IMR-90 (cell line): ENCODE results near the gene CFAP97D2. TPM values are rescaled to one million over a fixed set of nuclear protein-coding genes. Genes with fewer than 3 reads are reported as not detected.
"Not testable (repeated sequence)": the region's sequence is repeated elsewhere in the genome, so short reads cannot be mapped to it uniquely, and the experiment has no call there.

Experiments
- ATAC-seq: fragments of 200-7000 bp; cut with Tn5 transposase; 2 replicates; pipeline ENCODE4 v1.9.1; 2020; ENCODE audit warnings: low read depth, mild to moderate bottlenecking, moderate library complexity
- BruUV-seq: library from RNA; stranded (reverse); fragments of 400-500 nt; replicated peaks from 2 replicates; lab custom pipeline; 2021; lab: Mats Ljungman, UMichigan
- CTCF ChIA-PET: fragments of 300-600 bp; formaldehyde crosslinking; extraction: SDS; loops from one replicate; lab custom pipeline; 2021; ENCODE audit warnings: antibody characterized with exemption; lab: Yijun Ruan, JAX
- POLR2A ChIA-PET: fragments of 300-600 bp; sonication (Branson Sonifier 250); formaldehyde crosslinking; loops from one replicate; lab custom pipeline; 2022; ENCODE audit warnings: antibody characterized with exemption; ENCODE audit not compliant: unreplicated experiment; lab: Charles Lee
- DNase-seq: peaks from one replicate; pipeline ENCODE4 v3.0.0; 2013
- H2AFZ ChIP-seq: replicated peaks from 2 replicates; pipeline ENCODE3; 2013; ENCODE audit warnings: low read length, mild to moderate bottlenecking; ENCODE audit not compliant: poor library complexity
- H2AK5ac ChIP-seq: 2 replicates; pipeline ENCODE4 v1.6.1; 2013; ENCODE audit warnings: low read depth, low read length, inconsistent platforms
- H2AK9ac ChIP-seq: replicated peaks from 2 replicates; pipeline ENCODE3; 2013; ENCODE audit warnings: mild to moderate bottlenecking, low read depth, low read length, moderate library complexity; ENCODE audit not compliant: poor library complexity
- H2BK120ac ChIP-seq: 2 replicates; pipeline ENCODE4 v1.6.1; 2013; ENCODE audit warnings: low read depth, low read length, inconsistent platforms
- H2BK15ac ChIP-seq: 3 replicates; pipeline ENCODE4 v1.6.1; 2013; ENCODE audit warnings: low read depth, low read length, inconsistent platforms
- H2BK20ac ChIP-seq: 2 replicates; pipeline ENCODE4 v1.6.1; 2013; ENCODE audit warnings: low read depth, mild to moderate bottlenecking, inconsistent platforms, low read length, moderate library complexity
- H2BK5ac ChIP-seq: 2 replicates; pipeline ENCODE4 v1.6.1; 2013; ENCODE audit warnings: mild to moderate bottlenecking, low read depth, low read length, inconsistent platforms; ENCODE audit not compliant: poor library complexity, severe bottlenecking
- H3K14ac ChIP-seq: replicated peaks from 2 replicates; pipeline ENCODE4 v1.6.1; 2013; ENCODE audit warnings: low read depth, low read length, inconsistent platforms
- H3K18ac ChIP-seq: 2 replicates; pipeline ENCODE4 v1.6.1; 2013; ENCODE audit warnings: low read depth, low read length, control low read depth
- H3K23ac ChIP-seq: 2 replicates; pipeline ENCODE4 v1.6.1; 2013; ENCODE audit warnings: low read depth, low read length, inconsistent platforms
- H3K27ac ChIP-seq: 2 replicates; pipeline ENCODE4 v1.5.1; 2013; ENCODE audit warnings: mild to moderate bottlenecking, control low read depth, low read length; ENCODE audit not compliant: insufficient read depth
- H3K27me3 ChIP-seq: 2 replicates; pipeline ENCODE4 v1.6.1; 2013; ENCODE audit warnings: low read length; ENCODE audit not compliant: control insufficient read depth, insufficient read depth
- H3K36me3 ChIP-seq: 2 replicates; pipeline ENCODE4 v1.6.1; 2013; ENCODE audit warnings: low read length, mixed read lengths; ENCODE audit not compliant: control insufficient read depth, insufficient read depth
- H3K4ac ChIP-seq: 2 replicates; pipeline ENCODE4 v1.6.1; 2013; ENCODE audit warnings: low read depth, low read length, inconsistent platforms
- H3K4me1 ChIP-seq: 2 replicates; pipeline ENCODE4 v1.6.1; 2013; ENCODE audit warnings: low read length, mixed read lengths; ENCODE audit not compliant: control insufficient read depth, insufficient read depth
- H3K4me2 ChIP-seq: 2 replicates; pipeline ENCODE4 v1.6.1; 2013; ENCODE audit warnings: low read depth, mild to moderate bottlenecking, control low read depth, low read length, moderate library complexity
- H3K4me3 ChIP-seq: 2 replicates; pipeline ENCODE4 v1.5.1; 2013; ENCODE audit warnings: low read depth, mild to moderate bottlenecking, control low read depth, low read length, moderate library complexity; ENCODE audit not compliant: insufficient read depth
- H3K56ac ChIP-seq: 2 replicates; pipeline ENCODE4 v1.6.1; 2013; ENCODE audit warnings: low read length, inconsistent platforms; ENCODE audit not compliant: insufficient read depth; ENCODE audit errors: extremely low read depth
- H3K79me1 ChIP-seq, 2 experiments: 2 replicates each; pipeline ENCODE4 v1.6.1; 2013; ENCODE audit warnings: low read length in 2 of 2, inconsistent platforms in 1 of 2, low read depth in 1 of 2
- H3K9ac ChIP-seq: 2 replicates; pipeline ENCODE4 v1.6.1; 2013; ENCODE audit warnings: low read depth, low read length, control low read depth
- H3K9me1 ChIP-seq: 2 replicates; pipeline ENCODE4 v1.6.1; 2013; ENCODE audit warnings: low read length, inconsistent platforms; ENCODE audit not compliant: insufficient read depth
- H3K9me3 ChIP-seq: 2 replicates; pipeline ENCODE4 v1.6.1; 2013; ENCODE audit warnings: low read length; ENCODE audit not compliant: control insufficient read depth, insufficient read depth
- H4K20me1 ChIP-seq: 2 replicates; pipeline ENCODE4 v1.6.1; 2013; ENCODE audit warnings: low read length, inconsistent platforms; ENCODE audit not compliant: insufficient read depth
- H4K5ac ChIP-seq: 2 replicates; pipeline ENCODE4 v1.6.1; 2013; ENCODE audit warnings: mild to moderate bottlenecking, low read depth, low read length, control low read depth
- H4K8ac ChIP-seq, 2 experiments: 2 replicates each; pipeline ENCODE4 v1.6.1; 2013; ENCODE audit warnings: low read depth in 2 of 2, low read length in 2 of 2, control low read depth in 1 of 2, inconsistent platforms in 1 of 2
- H4K91ac ChIP-seq: 2 replicates; pipeline ENCODE4 v1.6.1; 2013; ENCODE audit warnings: low read depth, low read length, inconsistent platforms; ENCODE audit not compliant: insufficient read depth
- WGBS, 2 experiments: methylation state at CpG; one replicate each; pipeline versions ENCODE4 v1.1.5 to v1.1.7; 2013; ENCODE audit warnings: missing lambda C conversion rate in 2 of 2; ENCODE audit not compliant: insufficient read length in 1 of 2; ENCODE audit errors: extremely low coverage in 2 of 2; 5-methylcytosine and 5-hydroxymethylcytosine counted together
- dilution Hi-C: fragments of 300-500 bp; cut with HindIII; formaldehyde crosslinking; loops from one replicate; pipeline ENCODE4 v1.14.3; 2018; ENCODE audit warnings: low sequenced_read_pairs; ENCODE audit not compliant: unreplicated experiment
- in situ Hi-C: fragments of 300-500 bp; cut with MboI; formaldehyde crosslinking; loops from 3 replicates; pipeline ENCODE4 v1.14.3; 2019; ENCODE audit warnings: low sequenced_read_pairs, inconsistent platforms, mixed read lengths
- intact Hi-C: fragments of 100-400 bp; cut with micrococcal nuclease; formaldehyde crosslinking; loops from 2 replicates; pipeline ENCODE4 v1.10.0; 2022
- polyA plus RNA-seq, 3 experiments: library from polyadenylated mRNA; depleted of rRNA; stranded (reverse); fragments of >200 nt; gene quantifications; 2 replicates each; pipeline ENCODE4 v1.2.3, GENCODE V29; 2012; ENCODE audit warnings: low replicate concordance in 1 of 3
- total RNA-seq: library from RNA; depleted of rRNA; stranded (reverse); fragments of >200 nt; gene quantifications from 2 replicates; pipeline ENCODE4 v1.2.3, GENCODE V29; 2012

The CFAP97D2 gene
- total and polyA plus RNA-seq, 2 of the 4 experiments (the other 2 are of a cell fraction) = not detected

DNA sequence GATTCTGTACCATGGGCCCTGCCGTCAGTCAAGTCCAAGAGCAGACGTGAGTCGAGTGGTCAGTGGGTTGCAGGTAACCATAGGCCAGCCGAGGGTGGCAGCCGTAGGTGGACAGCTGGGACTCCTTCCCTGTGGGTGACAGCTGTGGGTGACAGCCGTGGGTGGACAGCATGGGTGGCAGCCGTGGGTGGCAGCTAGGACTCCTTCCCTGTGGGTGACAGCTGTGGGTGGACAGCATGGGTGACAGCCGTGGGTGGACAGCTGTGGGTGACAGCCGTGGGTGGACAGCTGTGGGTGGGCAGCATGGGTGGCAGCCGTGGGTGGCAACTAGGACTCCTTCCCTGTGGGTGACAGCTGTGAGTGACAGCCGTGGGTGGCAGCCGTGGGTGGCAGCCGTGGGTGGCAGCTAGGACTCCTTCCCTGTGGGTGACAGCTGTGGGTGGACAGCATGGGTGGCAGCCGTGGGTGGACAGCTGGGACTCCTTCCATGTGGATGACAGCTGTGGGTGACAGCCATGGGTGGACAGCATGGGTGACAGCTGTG is 2.6 kb upstream of the CFAP97D2 start:
- H4K5ac ChIP-seq, H2AK9ac ChIP-seq, H4K20me1 ChIP-seq, ATAC-seq, H3K18ac ChIP-seq, H4K91ac ChIP-seq, H3K4me1 ChIP-seq, H3K36me3 ChIP-seq, H2BK5ac ChIP-seq, H2BK120ac ChIP-seq, H2BK20ac ChIP-seq, H3K79me1 ChIP-seq, H3K9ac ChIP-seq, H3K23ac ChIP-seq, intact Hi-C loops, H4K8ac ChIP-seq, H3K9me3 ChIP-seq, H2AFZ ChIP-seq, DNase-seq, H2BK15ac ChIP-seq, in situ Hi-C loops, H3K14ac ChIP-seq, dilution Hi-C loops, H3K4me3 ChIP-seq, H3K4ac ChIP-seq, H3K9me1 ChIP-seq, CTCF ChIA-PET, H3K27ac ChIP-seq, POLR2A ChIA-PET, H2AK5ac ChIP-seq, H3K4me2 ChIP-seq, BruUV-seq, H3K56ac ChIP-seq: not testable (repeated sequence)
- peaks cover 33% of the 10 kb centered on the region for H3K27me3 ChIP-seq
- WGBS, 2 experiments = 92% methylated on average over 4 of the region's 14 CpGs; no CpG with 5 or more reads in 1 of the 2 experiments
